BE2C (cell line): ENCODE data around the gene OR51I1. TPM values are rescaled to one million over a fixed set of nuclear protein-coding genes. Genes with fewer than 3 reads are reported as not detected.

Experiments used
- DNase-seq: peaks from one replicate; pipeline ENCODE4 v3.0.0-alpha.2; 2020
- H3K27me3 ChIP-seq: fragments of 250-450 bp; sonication (Bioruptor Pico); 2 replicates; pipeline ENCODE4 v1.5.1; 2020; ENCODE audit warnings: mild to moderate bottlenecking
- H3K36me3 ChIP-seq: fragments of 250-450 bp; sonication (Bioruptor Pico); 2 replicates; pipeline ENCODE4 v1.5.1; 2020; ENCODE audit warnings: mild to moderate bottlenecking
- H3K4me1 ChIP-seq: fragments of 250-450 bp; sonication (Bioruptor Pico); 2 replicates; pipeline ENCODE4 v1.5.1; 2020
- H3K4me3 ChIP-seq: 2 replicates; pipeline ENCODE4 v1.5.1; 2011; ENCODE audit warnings: low read depth, low read length
- H3K9me3 ChIP-seq: fragments of 250-450 bp; sonication (Bioruptor Pico); 2 replicates; pipeline ENCODE4 v1.5.1; 2020
- polyA plus RNA-seq: library from polyadenylated mRNA; unstranded; fragments of >200 nt; gene quantifications from one replicate; pipeline ENCODE4 v1.2.1, GENCODE V29; 2012; ENCODE audit warnings: low read depth, missing spikeins; ENCODE audit not compliant: insufficient read length, insufficient read depth
- TF ChIP-seq, protein P1 (sequence below): IDR thresholded peaks from 2 replicates; pipeline ENCODE4 v1.5.1; 2012; ENCODE audit warnings: mild to moderate bottlenecking, low read depth, low read length

The OR51I1 gene, protein sequence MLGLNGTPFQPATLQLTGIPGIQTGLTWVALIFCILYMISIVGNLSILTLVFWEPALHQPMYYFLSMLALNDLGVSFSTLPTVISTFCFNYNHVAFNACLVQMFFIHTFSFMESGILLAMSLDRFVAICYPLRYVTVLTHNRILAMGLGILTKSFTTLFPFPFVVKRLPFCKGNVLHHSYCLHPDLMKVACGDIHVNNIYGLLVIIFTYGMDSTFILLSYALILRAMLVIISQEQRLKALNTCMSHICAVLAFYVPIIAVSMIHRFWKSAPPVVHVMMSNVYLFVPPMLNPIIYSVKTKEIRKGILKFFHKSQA
- polyA plus RNA-seq: not detected

DNA sequence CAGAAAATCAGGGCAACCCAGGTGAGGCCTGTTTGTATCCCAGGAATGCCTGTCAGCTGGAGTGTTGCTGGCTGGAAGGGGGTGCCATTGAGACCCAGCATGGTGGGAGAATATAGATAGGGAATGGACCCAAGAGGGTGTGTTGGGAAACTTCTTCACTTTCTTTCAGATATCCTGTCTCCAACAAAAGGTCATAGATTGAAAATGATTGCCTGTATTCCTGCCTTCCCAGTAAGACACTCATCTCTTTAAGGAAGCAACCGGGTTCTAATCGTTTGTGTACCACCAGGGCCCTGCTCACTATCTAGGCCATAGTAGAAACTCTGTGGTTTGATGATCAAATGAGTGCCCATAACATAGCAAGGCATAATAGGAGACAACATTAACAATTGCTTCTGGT lies at the start of gene OR51I1:
Gene OR51I1, minus strand, starts transcription at position 101 of the 400 bp plus-strand sequence. Its CDS starts 0 bp downstream, at position 101.
- Histone ChIP-seq H3K9me3 (no peaks in the 10 kb centered on the region), H3K4me3 (no peak within 1 kb of the TSS), H3K4me1 (no peaks in the 10 kb centered on the region), H3K36me3 (no peaks in the 10 kb centered on the region), H3K27me3 (no peaks in the 10 kb centered on the region)
- DNase-seq: no peak
- TF ChIP-seq, protein P1, sequence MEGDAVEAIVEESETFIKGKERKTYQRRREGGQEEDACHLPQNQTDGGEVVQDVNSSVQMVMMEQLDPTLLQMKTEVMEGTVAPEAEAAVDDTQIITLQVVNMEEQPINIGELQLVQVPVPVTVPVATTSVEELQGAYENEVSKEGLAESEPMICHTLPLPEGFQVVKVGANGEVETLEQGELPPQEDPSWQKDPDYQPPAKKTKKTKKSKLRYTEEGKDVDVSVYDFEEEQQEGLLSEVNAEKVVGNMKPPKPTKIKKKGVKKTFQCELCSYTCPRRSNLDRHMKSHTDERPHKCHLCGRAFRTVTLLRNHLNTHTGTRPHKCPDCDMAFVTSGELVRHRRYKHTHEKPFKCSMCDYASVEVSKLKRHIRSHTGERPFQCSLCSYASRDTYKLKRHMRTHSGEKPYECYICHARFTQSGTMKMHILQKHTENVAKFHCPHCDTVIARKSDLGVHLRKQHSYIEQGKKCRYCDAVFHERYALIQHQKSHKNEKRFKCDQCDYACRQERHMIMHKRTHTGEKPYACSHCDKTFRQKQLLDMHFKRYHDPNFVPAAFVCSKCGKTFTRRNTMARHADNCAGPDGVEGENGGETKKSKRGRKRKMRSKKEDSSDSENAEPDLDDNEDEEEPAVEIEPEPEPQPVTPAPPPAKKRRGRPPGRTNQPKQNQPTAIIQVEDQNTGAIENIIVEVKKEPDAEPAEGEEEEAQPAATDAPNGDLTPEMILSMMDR: no peak

DNA sequence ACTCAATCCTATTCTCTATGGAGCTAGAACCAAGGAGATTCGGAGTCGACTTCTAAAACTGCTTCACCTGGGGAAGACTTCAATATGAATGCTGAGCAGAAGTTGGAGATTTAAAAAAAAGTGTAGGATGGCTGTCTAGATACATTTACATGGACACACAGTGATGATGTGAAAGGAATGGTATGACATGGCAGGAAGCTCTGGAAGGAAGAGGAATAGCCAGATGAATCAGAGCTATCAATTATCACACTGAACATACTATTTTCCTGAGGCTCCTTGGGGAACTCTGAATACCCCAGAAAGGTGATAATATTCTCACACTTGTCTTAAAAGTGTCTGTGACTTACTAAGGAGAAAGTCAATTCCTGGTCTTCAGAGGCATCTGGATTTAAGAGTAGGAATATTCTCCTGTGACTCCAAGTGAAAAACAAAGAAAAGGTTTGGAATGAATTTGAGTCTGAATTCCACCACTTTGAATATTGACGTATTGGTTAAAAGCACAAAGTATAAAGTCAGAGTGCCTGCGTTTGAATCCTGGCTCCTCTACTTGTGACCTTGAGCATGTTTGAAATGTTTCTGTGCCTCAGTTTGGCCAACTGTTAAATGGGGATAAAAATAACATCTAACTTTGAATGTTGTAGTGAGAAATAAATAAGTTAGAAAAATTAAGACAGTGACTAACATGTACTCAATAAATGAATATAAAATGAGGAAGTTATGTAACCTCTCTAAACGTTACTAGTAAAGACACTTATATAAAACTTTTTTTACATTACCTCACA lies 48.5 kb upstream of the OR51I1 start:
- H3K9me3 ChIP-seq: no peaks in the 10 kb centered on the region
- DNase-seq: no peak
- no peaks in the 10 kb centered on the region for H3K36me3 ChIP-seq
- H3K4me1 ChIP-seq: no peaks in the 10 kb centered on the region
- H3K27me3 ChIP-seq: no peaks in the 10 kb centered on the region
- TF ChIP-seq, protein P1: no peak
- H3K4me3 ChIP-seq: no peak overlapping the region

DNA sequence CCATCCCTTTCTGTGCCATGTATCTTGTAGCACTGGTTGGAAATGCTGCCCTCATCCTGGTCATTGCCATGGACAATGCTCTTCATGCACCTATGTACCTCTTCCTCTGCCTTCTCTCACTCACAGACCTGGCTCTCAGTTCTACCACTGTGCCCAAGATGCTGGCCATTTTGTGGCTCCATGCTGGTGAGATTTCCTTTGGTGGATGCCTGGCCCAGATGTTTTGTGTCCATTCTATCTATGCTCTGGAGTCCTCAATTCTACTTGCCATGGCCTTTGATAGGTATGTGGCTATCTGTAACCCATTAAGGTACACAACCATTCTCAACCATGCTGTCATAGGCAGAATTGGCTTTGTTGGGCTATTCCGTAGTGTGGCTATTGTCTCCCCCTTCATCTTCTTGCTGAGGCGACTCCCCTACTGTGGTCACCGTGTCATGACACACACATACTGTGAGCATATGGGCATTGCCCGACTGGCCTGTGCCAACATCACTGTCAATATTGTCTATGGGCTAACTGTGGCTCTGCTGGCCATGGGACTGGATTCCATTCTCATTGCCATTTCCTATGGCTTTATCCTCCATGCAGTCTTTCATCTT lies 47.6 kb upstream of the OR51I1 start:
- Histone ChIP-seq H3K4me3 (no peak overlapping the region), H3K9me3 (no peaks in the 10 kb centered on the region), H3K4me1 (no peaks in the 10 kb centered on the region), H3K27me3 (no peaks in the 10 kb centered on the region), H3K36me3 (no peaks in the 10 kb centered on the region)
- no peak for DNase-seq
- TF ChIP-seq, protein P1: no peak

DNA sequence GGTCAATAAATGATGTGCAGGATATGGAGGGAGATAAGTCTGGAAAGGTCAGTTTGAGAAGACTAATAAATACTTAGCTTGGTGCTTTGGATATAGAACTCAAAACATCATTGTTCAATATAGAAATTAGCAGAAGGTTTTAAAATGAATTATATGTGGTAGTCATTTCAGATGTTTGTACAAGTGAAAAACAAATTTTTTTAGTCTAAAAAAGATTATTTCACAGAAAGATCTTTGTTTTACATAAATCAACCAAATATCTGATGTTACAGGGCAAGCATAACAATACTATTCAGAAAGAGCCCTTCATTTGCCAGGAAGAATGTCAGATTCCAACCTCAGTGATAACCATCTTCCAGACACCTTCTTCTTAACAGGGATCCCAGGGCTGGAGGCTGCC lies 47.1 kb upstream of the OR51I1 start, which contains the start of gene OR52D1:
Gene OR52D1, plus strand, starts transcription at position 301 of the 400 bp plus-strand sequence. Its CDS starts 22 bp downstream, at position 323.
- Histone ChIP-seq H3K9me3 (no peaks in the 10 kb centered on the region), H3K36me3 (no peaks in the 10 kb centered on the region), H3K27me3 (no peaks in the 10 kb centered on the region), H3K4me3 (no peak within 1 kb of the TSS), H3K4me1 (no peaks in the 10 kb centered on the region)
- DNase-seq: no peak
- TF ChIP-seq, protein P1: no peak

DNA sequence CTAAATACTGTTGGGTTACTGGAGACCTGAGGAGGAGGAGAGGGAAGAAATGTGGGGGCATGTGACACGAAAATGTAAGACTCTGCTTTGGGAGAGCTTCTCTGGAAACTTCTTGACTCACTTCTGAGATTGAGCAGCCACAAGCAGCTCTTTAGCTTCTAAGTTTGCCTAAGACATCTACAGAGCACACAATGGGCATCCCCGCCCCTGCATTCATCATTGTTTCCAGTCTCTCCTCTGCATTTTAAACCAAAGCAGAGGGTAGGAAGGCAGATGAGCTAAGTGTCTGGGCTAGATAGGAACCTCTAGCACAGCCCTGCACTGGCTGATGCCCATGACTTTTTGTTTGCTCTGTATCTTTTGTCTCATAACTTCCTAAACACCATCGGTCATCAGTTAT lies 45.1 kb upstream of the OR51I1 start:
- Histone ChIP-seq H3K4me3 (no peak overlapping the region), H3K4me1 (no peaks in the 10 kb centered on the region), H3K36me3 (no peaks in the 10 kb centered on the region), H3K9me3 (no peaks in the 10 kb centered on the region), H3K27me3 (no peaks in the 10 kb centered on the region)
- DNase-seq: no peak
- TF ChIP-seq, protein P1: no peak
